SK-N-MC (cell line): ENCODE measurements around the gene SPRY2.

Experiments
- EZH2 ChIP-seq: fragments of 200-600 bp; sonication (generic); IDR thresholded peaks from one replicate; pipeline ENCODE4 v1.6.1; 2017; ENCODE audit warnings: antibody characterized with exemption
- POLR2AphosphoS5 ChIP-seq: IDR thresholded peaks from 2 replicates; pipeline ENCODE4 v1.6.1; 2012; ENCODE audit warnings: mild to moderate bottlenecking, low read depth, low read length, borderline replicate concordance

- TF ChIP-seq EZH2 (no peak), POLR2AphosphoS5 (no peak)
Observed at GRCh38 chr13:80382576-80382975, 41.6 kb upstream of the SPRY2 start.
